OCI-LY7 (cell line): Measurements from ENCODE around the gene POU6F2. TPM values are rescaled to one million over a fixed set of nuclear protein-coding genes. Genes with fewer than 3 reads are reported as not detected.

Experiments used
- BruUV-seq: library from RNA; stranded (reverse); fragments of 400-500 nt; replicated peaks from 2 replicates; lab custom pipeline; 2021; lab: Mats Ljungman, UMichigan
- CTCF ChIA-PET: fragments of 300-600 bp; sonication (Branson Sonifier 250); formaldehyde crosslinking; loops from one replicate; lab custom pipeline; 2022; ENCODE audit warnings: antibody characterized with exemption; ENCODE audit not compliant: unreplicated experiment; lab: Charles Lee
- POLR2A ChIA-PET: fragments of 300-600 bp; sonication (Branson Sonifier 250); formaldehyde crosslinking; loops from one replicate; lab custom pipeline; 2022; ENCODE audit warnings: antibody characterized with exemption; lab: Charles Lee
- DNase-seq: peaks from one replicate; pipeline ENCODE4 v3.0.0-alpha.2; 2015; ENCODE audit warnings: low spot score
- H2AFZ ChIP-seq: fragments of 200-600 bp; sonication (generic), shearing (Covaris generic); 2 replicates; pipeline ENCODE4 v1.6.1; 2014; ENCODE audit warnings: mild to moderate bottlenecking, antibody characterized with exemption, low read length, moderate library complexity
- H3K27ac ChIP-seq: fragments of 200-600 bp; sonication (generic); 2 replicates; pipeline ENCODE4 v1.5.1; 2014; ENCODE audit warnings: mixed run types, low read depth, mild to moderate bottlenecking, moderate library complexity, low read length, inconsistent platforms; ENCODE audit not compliant: poor library complexity, severe bottlenecking
- H3K36me3 ChIP-seq: fragments of 200-600 bp; sonication (generic); 2 replicates; pipeline ENCODE4 v1.6.1; 2014; ENCODE audit warnings: mild to moderate bottlenecking, antibody characterized with exemption, low read length, moderate library complexity, mixed read lengths; ENCODE audit not compliant: insufficient read depth
- H3K4me1 ChIP-seq: fragments of 200-600 bp; sonication (generic); 2 replicates; pipeline ENCODE4 v1.5.1; 2014; ENCODE audit warnings: mild to moderate bottlenecking, low read length; ENCODE audit not compliant: insufficient read depth, poor library complexity, severe bottlenecking
- H3K4me2 ChIP-seq: fragments of 200-600 bp; sonication (generic); 2 replicates; pipeline ENCODE4 v1.6.1; 2014; ENCODE audit warnings: mild to moderate bottlenecking, low read length
- H3K4me3 ChIP-seq: fragments of 200-600 bp; sonication (generic); 2 replicates; pipeline ENCODE4 v1.5.1; 2014; ENCODE audit warnings: mild to moderate bottlenecking, low read depth, low read length; ENCODE audit not compliant: poor library complexity, severe bottlenecking
- H3K79me2 ChIP-seq: fragments of 200-600 bp; sonication (generic); 2 replicates; pipeline ENCODE4 v1.6.1; 2016; ENCODE audit warnings: low read depth, mild to moderate bottlenecking, low read length, moderate library complexity, mixed read lengths; ENCODE audit not compliant: insufficient read depth
- H3K9me2 ChIP-seq: fragments of 200-600 bp; sonication (generic); 2 replicates; pipeline ENCODE4 v1.6.1; 2016; ENCODE audit warnings: mild to moderate bottlenecking, low read length, mixed read lengths; ENCODE audit not compliant: insufficient read depth
- H3K9me3 ChIP-seq: fragments of 200-600 bp; sonication (generic); 2 replicates; pipeline ENCODE4 v1.6.1; 2014; ENCODE audit warnings: mild to moderate bottlenecking, mixed run types, low read length, mixed read lengths
- H4K20me1 ChIP-seq: fragments of 200-600 bp; sonication (generic); 2 replicates; pipeline ENCODE4 v1.6.1; 2014; ENCODE audit warnings: mild to moderate bottlenecking, antibody characterized with exemption, low read length, moderate library complexity, mixed read lengths; ENCODE audit not compliant: insufficient read depth
- EZH2phosphoT487 ChIP-seq: fragments of 200-600 bp; sonication (generic); IDR thresholded peaks from 2 replicates; pipeline ENCODE4 v1.6.1; 2018; ENCODE audit warnings: low read depth, borderline replicate concordance, mild to moderate bottlenecking, mixed run types, antibody characterized with exemption, low read length, moderate library complexity, mixed read lengths
- intact Hi-C: fragments of 100-400 bp; cut with micrococcal nuclease; formaldehyde crosslinking; loops from one replicate; pipeline ENCODE4 v1.10.0; 2022; ENCODE audit not compliant: unreplicated experiment
- total RNA-seq, 2 experiments: library from RNA; depleted of rRNA in 1 of 2; stranded (reverse); fragments of >200 nt in 1 of 2; shearing (Covaris generic) in 1 of 2; gene quantifications; 2 replicates each; pipeline ENCODE4 v1.2.3, GENCODE V29; 2014 to 2022
- TF ChIP-seq, protein P1 (sequence below): fragments of 200-600 bp; sonication (generic); conservative IDR thresholded peaks from 2 replicates; pipeline ENCODE4 v1.5.1; 2014; ENCODE audit warnings: mild to moderate bottlenecking, antibody characterized with exemption, low read length, moderate library complexity, mixed read lengths

The POU6F2 gene
- total RNA-seq, 2 experiments from 2014 or later: 0.40 TPM; not detected in 1

DNA sequence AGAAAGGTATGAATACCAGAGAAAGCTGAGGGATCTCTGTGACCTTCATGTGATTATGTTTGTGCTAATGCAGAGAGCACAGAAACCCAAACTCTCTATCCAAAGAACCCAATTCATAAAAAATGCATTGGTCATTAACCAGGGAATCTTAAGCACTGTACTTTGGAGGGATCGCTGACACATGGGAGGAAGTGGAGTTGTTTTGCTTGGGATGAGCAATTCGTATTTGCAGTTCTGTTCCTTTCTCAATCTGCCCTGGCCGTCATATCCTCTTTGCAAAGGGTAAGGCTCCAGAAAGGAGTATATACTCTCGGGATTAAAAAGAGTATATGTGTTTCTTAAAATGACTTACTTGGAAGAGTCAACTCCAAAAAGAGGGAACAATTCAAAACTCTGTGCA lies 221.3 kb downstream of the POU6F2 start:
- no peak for DNase-seq
- Histone ChIP-seq H3K9me3 (no peaks in the 10 kb centered on the region), H3K36me3 (no peaks in the 10 kb centered on the region), H2AFZ (no peak overlapping the region), H3K27ac (no peak overlapping the region), H3K4me1 (no peaks in the 10 kb centered on the region), H3K4me3 (no peak overlapping the region), H3K9me2 (no peaks in the 10 kb centered on the region), H3K4me2 (no peak overlapping the region), H4K20me1 (no peaks in the 10 kb centered on the region), H3K79me2 (no peaks in the 10 kb centered on the region)
- CTCF ChIA-PET: no interaction called here
- intact Hi-C loops: no loop called here
- TF ChIP-seq EZH2phosphoT487: no peak
- TF ChIP-seq, protein P1, sequence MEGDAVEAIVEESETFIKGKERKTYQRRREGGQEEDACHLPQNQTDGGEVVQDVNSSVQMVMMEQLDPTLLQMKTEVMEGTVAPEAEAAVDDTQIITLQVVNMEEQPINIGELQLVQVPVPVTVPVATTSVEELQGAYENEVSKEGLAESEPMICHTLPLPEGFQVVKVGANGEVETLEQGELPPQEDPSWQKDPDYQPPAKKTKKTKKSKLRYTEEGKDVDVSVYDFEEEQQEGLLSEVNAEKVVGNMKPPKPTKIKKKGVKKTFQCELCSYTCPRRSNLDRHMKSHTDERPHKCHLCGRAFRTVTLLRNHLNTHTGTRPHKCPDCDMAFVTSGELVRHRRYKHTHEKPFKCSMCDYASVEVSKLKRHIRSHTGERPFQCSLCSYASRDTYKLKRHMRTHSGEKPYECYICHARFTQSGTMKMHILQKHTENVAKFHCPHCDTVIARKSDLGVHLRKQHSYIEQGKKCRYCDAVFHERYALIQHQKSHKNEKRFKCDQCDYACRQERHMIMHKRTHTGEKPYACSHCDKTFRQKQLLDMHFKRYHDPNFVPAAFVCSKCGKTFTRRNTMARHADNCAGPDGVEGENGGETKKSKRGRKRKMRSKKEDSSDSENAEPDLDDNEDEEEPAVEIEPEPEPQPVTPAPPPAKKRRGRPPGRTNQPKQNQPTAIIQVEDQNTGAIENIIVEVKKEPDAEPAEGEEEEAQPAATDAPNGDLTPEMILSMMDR: no peak
- POLR2A ChIA-PET: no interaction called here
- BruUV-seq: no TSS peak

DNA sequence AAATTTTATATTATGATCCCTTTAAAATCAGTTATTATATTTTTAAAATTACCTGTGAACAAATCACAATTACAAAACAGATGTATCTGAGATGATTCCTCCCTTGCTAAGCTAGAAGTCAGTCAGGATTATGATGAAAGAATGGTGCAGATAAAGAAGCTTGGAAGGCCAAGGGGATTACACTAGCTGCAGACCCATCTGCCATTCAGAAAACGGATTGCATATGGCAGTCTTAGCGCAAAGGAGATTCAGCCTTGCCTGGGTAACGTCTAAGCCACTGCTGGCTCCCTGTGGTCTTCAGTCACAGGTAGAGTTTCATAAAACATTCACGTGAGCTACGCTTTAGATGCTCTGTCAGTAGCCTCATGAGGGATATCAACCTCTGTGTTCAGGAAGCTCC lies 222.2 kb downstream of the POU6F2 start:
- Histone ChIP-seq H3K9me3 (no peaks in the 10 kb centered on the region), H3K27ac (no peak overlapping the region), H4K20me1 (no peaks in the 10 kb centered on the region), H3K4me3 (no peak overlapping the region), H3K9me2 (no peaks in the 10 kb centered on the region), H3K36me3 (no peaks in the 10 kb centered on the region), H3K4me1 (no peaks in the 10 kb centered on the region), H2AFZ (no peak overlapping the region), H3K79me2 (no peaks in the 10 kb centered on the region), H3K4me2 (no peak overlapping the region)
- intact Hi-C loops: no loop called here
- no peak for TF ChIP-seq EZH2phosphoT487
- TF ChIP-seq, protein P1: no peak
- no peak for DNase-seq
- BruUV-seq: no TSS peak
- CTCF ChIA-PET: no interaction called here
- POLR2A ChIA-PET: interaction anchor here (0.9 to 1.0 kb wide), 2 partner anchors 9 to 13 kb away, joined by 3 read pairs; no protein-coding TSS in a partner anchor

- intact Hi-C loops: no loop called here
- no peak overlapping the region for H2AFZ ChIP-seq
- TF ChIP-seq EZH2phosphoT487: no peak
- TF ChIP-seq, protein P1: no peak
- ChIA-PET CTCF (no interaction called here), POLR2A (no interaction called here)
- H3K4me1 ChIP-seq: no peaks in the 10 kb centered on the region
- BruUV-seq: no TSS peak
- H3K9me2 ChIP-seq: no peaks in the 10 kb centered on the region
- no peak overlapping the region for H3K27ac ChIP-seq
- H3K4me2 ChIP-seq: no peak overlapping the region
- no peak overlapping the region for H3K4me3 ChIP-seq
- no peaks in the 10 kb centered on the region for H4K20me1 ChIP-seq
- H3K79me2 ChIP-seq: no peaks in the 10 kb centered on the region
- H3K36me3 ChIP-seq: no peaks in the 10 kb centered on the region
- H3K9me3 ChIP-seq: no peaks in the 10 kb centered on the region
- no peak for DNase-seq
These were observed 224.3 kb downstream of the POU6F2 start for GRCh38 chr7:39202041-39202440.
